Measurements from ENCODE around the gene DRG2. TPM values are rescaled to one million over a fixed set of nuclear protein-coding genes. Genes with fewer than 3 reads are reported as not detected.

The DRG2 gene
- total and polyA plus RNA-seq, 11 donors: 17.5 to 29.0 (median 21.4) TPM

DNA sequence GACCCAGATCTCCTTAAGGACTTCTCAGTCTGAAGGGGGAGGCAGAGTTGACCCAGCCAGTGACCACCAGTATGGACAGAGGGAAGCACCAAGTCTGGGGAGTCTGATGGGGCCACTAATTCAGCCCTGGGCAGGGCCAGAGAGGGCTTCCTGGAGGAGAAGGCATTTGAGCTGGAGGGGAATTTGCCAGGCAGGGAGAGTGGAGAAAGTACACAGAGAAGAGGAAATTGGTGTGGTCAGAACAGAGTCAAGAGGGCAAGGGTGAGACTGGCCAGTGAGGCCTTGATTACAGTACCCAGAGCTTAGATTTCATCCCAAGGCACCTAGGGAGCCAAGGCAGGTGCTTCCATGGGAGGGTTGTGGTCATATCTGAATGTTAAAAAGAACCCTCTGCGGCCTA lies 57.1 kb downstream of the DRG2 start:
- no peaks in the 10 kb centered on the region for H3K27me3 ChIP-seq
- DNase-seq: no peak
- intact Hi-C loops (cut with DNase I): loop anchor here in 8 of 10 donors (5.0 to 10.0 kb wide), 7 partner anchors 37 to 72 kb away; partner anchors contain the start of gene ALKBH5 (in 1 of the 8)
- H3K9me3 ChIP-seq: no peaks in the 10 kb centered on the region
- no peak overlapping the region for H3K4me3 ChIP-seq
- TF ChIP-seq POLR2A (IDR thresholded peaks at IDR 0.05): no peak
- ATAC-seq: no peak
- H3K27ac ChIP-seq: no peak overlapping the region
- H3K36me3 ChIP-seq: no peaks in the 10 kb centered on the region
- WGBS, 4 donors: 82 to 94% (median 87%) methylated on average over 1 of the region's 1 CpG
- peaks cover 0 to 7% (median 0%) of the 10 kb centered on the region in 12 donors for H3K4me1 ChIP-seq

DNA sequence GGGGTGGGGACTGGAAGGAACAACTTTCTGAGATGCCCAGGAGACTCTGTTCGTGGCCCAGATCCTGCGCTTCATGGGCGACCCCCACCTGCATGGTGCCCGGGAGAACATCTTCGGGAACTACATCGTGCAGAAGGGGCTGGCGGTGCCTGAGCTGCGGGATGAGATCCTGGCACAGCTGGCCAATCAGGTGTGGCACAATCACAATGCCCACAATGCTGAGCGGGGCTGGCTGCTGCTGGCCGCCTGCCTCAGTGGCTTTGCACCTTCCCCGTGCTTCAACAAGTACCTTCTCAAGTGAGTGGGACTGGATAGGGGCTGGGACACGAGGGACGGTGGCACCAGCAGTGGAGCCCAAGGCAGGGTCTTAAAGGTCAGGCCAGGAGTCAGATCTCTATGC lies 58.1 kb downstream of the DRG2 start:
- no peak for TF ChIP-seq POLR2A (IDR thresholded peaks at IDR 0.05)
- TF ChIP-seq, protein P1, sequence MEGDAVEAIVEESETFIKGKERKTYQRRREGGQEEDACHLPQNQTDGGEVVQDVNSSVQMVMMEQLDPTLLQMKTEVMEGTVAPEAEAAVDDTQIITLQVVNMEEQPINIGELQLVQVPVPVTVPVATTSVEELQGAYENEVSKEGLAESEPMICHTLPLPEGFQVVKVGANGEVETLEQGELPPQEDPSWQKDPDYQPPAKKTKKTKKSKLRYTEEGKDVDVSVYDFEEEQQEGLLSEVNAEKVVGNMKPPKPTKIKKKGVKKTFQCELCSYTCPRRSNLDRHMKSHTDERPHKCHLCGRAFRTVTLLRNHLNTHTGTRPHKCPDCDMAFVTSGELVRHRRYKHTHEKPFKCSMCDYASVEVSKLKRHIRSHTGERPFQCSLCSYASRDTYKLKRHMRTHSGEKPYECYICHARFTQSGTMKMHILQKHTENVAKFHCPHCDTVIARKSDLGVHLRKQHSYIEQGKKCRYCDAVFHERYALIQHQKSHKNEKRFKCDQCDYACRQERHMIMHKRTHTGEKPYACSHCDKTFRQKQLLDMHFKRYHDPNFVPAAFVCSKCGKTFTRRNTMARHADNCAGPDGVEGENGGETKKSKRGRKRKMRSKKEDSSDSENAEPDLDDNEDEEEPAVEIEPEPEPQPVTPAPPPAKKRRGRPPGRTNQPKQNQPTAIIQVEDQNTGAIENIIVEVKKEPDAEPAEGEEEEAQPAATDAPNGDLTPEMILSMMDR (IDR thresholded peaks at IDR 0.05): no peak
- intact Hi-C loops (cut with DNase I): loop anchor here in 5 of 10 donors (5.0 to 10.0 kb wide), 3 partner anchors 49 to 69 kb away; no protein-coding TSS in a partner anchor

DNA sequence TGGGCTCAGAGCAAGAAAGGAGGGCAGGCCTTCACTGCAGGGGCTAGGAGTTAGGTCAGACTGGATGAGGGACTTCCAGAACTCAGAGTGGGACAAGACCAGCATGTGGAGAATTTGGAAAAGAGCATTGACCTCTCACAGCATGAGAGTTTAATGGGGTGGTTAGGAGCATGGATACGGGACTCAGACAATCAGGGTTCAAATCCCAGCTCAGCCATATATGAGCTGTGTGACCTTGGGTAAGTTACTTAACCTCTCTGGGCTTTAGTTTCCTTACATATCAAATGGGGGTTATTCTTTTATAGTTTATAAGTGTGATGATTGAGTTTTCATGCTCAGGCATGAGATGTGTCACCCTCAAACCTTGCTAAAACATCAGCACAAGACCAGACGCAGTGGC lies 58.5 kb downstream of the DRG2 start:
- intact Hi-C loops (cut with DNase I): loop anchor here in 5 of 10 donors (5.0 to 10.0 kb wide), 3 partner anchors 49 to 69 kb away; no protein-coding TSS in a partner anchor
- no peaks in the 10 kb centered on the region for H3K9me3 ChIP-seq
- TF ChIP-seq, protein P1 (IDR thresholded peaks at IDR 0.05): no peak
- TF ChIP-seq POLR2A (IDR thresholded peaks at IDR 0.05): no peak
- ATAC-seq (no peak), DNase-seq (no peak)
- H3K36me3 ChIP-seq: no peaks in the 10 kb centered on the region
- H3K27me3 ChIP-seq: no peaks in the 10 kb centered on the region
- no peak overlapping the region for H3K27ac ChIP-seq
- 95 to 99% (median 98%) methylated on average over 2 of the region's 2 CpGs for WGBS, 4 donors
- H3K4me1 ChIP-seq: peaks cover 0 to 2% (median 0%) of the 10 kb centered on the region in 12 donors
- no peak overlapping the region for H3K4me3 ChIP-seq

More for the DNA sequence above, 58.1 kb downstream of the DRG2 start:
- ATAC-seq (no peak), DNase-seq (no peak)
- Histone ChIP-seq H3K36me3 (no peaks in the 10 kb centered on the region), H3K27me3 (no peaks in the 10 kb centered on the region), H3K9me3 (no peaks in the 10 kb centered on the region), H3K4me1 (peaks cover 0 to 7% (median 0%) of the 10 kb centered on the region in 12 donors), H3K27ac (no peak overlapping the region), H3K4me3 (no peak overlapping the region)
- 87 to 93% (median 88%) methylated on average over 10 to 13 of the region's 13 CpGs for WGBS, 4 donors

- no peak overlapping the region for H3K27ac ChIP-seq
- no peak for TF ChIP-seq POLR2A (IDR thresholded peaks at IDR 0.05)
- TF ChIP-seq, protein P1 (IDR thresholded peaks at IDR 0.05): no peak
- 69 to 83% (median 78%) methylated on average over 2 to 3 of the region's 3 CpGs for WGBS, 4 donors
- no peaks in the 10 kb centered on the region for H3K4me1 ChIP-seq
- no peaks in the 10 kb centered on the region for H3K36me3 ChIP-seq
- ATAC-seq (no peak), DNase-seq (no peak)
- intact Hi-C loops (cut with DNase I): loop anchor here in 5 of 10 donors (5.0 to 10.0 kb wide), 3 partner anchors 48 to 68 kb away; no protein-coding TSS in a partner anchor
- H3K27me3 ChIP-seq: no peaks in the 10 kb centered on the region
- no peaks in the 10 kb centered on the region for H3K9me3 ChIP-seq
- no peak overlapping the region for H3K4me3 ChIP-seq
These were observed 59.2 kb downstream of the DRG2 start for GRCh38 chr17:18146980-18147379.

DNA sequence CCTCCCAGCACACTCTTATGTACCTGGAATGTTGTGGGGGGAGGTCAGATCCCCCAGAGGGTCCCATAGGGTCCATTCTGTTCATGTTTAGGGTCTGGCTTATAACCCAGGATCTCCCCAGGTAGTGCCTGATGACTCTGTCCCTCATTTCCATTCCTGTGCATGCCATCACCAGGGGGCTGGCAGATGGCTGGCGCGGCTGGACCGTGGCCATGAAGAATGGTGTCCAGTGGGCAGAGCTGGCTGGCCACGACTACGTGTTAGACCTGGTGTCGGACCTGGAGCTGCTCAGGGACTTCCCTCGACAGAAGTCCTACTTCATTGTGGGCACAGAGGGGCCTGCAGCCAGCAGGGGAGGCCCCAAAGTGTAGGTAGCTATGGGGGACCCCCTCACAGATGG lies 60.8 kb downstream of the DRG2 start:
- Histone ChIP-seq H3K27me3 (no peaks in the 10 kb centered on the region), H3K4me1 (peaks cover 0 to 9% (median 5%) of the 10 kb centered on the region in 12 donors), H3K27ac (no peak overlapping the region), H3K36me3 (no peaks in the 10 kb centered on the region), H3K4me3 (no peak overlapping the region), H3K9me3 (no peaks in the 10 kb centered on the region)
- whole genome bisulfite sequencing, 4 donors: 90 to 95% (median 92%) methylated on average over 6 to 7 of the region's 7 CpGs
- no peak for ATAC-seq
- intact Hi-C loops (cut with DNase I): loop anchor here in 5 of 10 donors (5.0 to 10.0 kb wide), 3 partner anchors 46 to 66 kb away; no protein-coding TSS in a partner anchor
- no peak for TF ChIP-seq POLR2A (IDR thresholded peaks at IDR 0.05)
- TF ChIP-seq, protein P1 (IDR thresholded peaks at IDR 0.05): no peak
- DNase-seq: no peak
